Mesenchymal stem cell (in vitro differentiated cells and primary cell): ENCODE data around the gene SLC25A51.

Source experiments
- DNase-seq: peaks from one replicate; pipeline ENCODE4 v3.0.0-alpha.2; 2013
- H2AFZ ChIP-seq: one replicate; pipeline ENCODE4 v1.6.1; 2013; ENCODE audit warnings: low read depth, mild to moderate bottlenecking, control low read depth, inconsistent platforms, low read length, moderate library complexity
- H2AK5ac ChIP-seq: 2 replicates; pipeline ENCODE4 v1.6.1; 2013; ENCODE audit warnings: low read length, moderate library complexity, mild to moderate bottlenecking, inconsistent platforms; ENCODE audit not compliant: severe bottlenecking
- H2BK120ac ChIP-seq: one replicate; pipeline ENCODE4 v1.6.1; 2013; ENCODE audit warnings: low read depth, mild to moderate bottlenecking, inconsistent platforms, low read length, moderate library complexity
- H2BK12ac ChIP-seq, 2 experiments: one replicate each; pipeline ENCODE4 v1.6.1; 2013; ENCODE audit warnings: inconsistent platforms in 2 of 2, low read length in 2 of 2, mild to moderate bottlenecking in 2 of 2, moderate library complexity in 2 of 2, control low read depth in 1 of 2
- H2BK15ac ChIP-seq: one replicate; pipeline ENCODE4 v1.6.1; 2013; ENCODE audit warnings: mild to moderate bottlenecking, low read depth, inconsistent platforms; ENCODE audit not compliant: poor library complexity, severe bottlenecking
- H2BK5ac ChIP-seq: 2 replicates; pipeline ENCODE4 v1.6.1; 2013; ENCODE audit warnings: low read depth, mild to moderate bottlenecking, low read length, control low read depth, inconsistent platforms; ENCODE audit not compliant: poor library complexity, severe bottlenecking
- H3K14ac ChIP-seq, 2 experiments: one replicate each; pipeline ENCODE4 v1.6.1; 2013; ENCODE audit warnings: inconsistent platforms in 2 of 2, low read length in 2 of 2, control low read depth in 1 of 2, mild to moderate bottlenecking in 1 of 2, moderate library complexity in 1 of 2
- H3K18ac ChIP-seq, 2 experiments: one replicate each; pipeline ENCODE4 v1.6.1; 2013; ENCODE audit warnings: inconsistent platforms in 2 of 2, low read length in 2 of 2, control low read depth in 1 of 2, low read depth in 1 of 2, mild to moderate bottlenecking in 1 of 2
- H3K23ac ChIP-seq, 2 experiments: one replicate each; pipeline ENCODE4 v1.6.1; 2013; ENCODE audit warnings: inconsistent platforms in 2 of 2, low read length in 2 of 2, mild to moderate bottlenecking in 2 of 2, moderate library complexity in 2 of 2, control low read depth in 1 of 2
- H3K27ac ChIP-seq: 2 replicates; pipeline ENCODE4 v1.5.1; 2013; ENCODE audit warnings: mild to moderate bottlenecking, moderate library complexity, low read length, control low read depth, inconsistent platforms; ENCODE audit not compliant: poor library complexity, severe bottlenecking
- H3K27me3 ChIP-seq, 2 experiments: 2 replicates each; pipeline versions ENCODE4 v1.6.1 to v1.7.0; 2013; ENCODE audit warnings: low read length in 2 of 2, mild to moderate bottlenecking in 2 of 2, moderate library complexity in 2 of 2, control low read depth in 1 of 2, inconsistent platforms in 1 of 2; ENCODE audit not compliant: control insufficient read depth in 1 of 2, insufficient read depth in 1 of 2
- H3K36me3 ChIP-seq, 2 experiments: 2 replicates each; pipeline versions ENCODE4 v1.6.1 to v1.7.0; 2013; ENCODE audit warnings: low read length in 2 of 2, control low read depth in 1 of 2, inconsistent platforms in 1 of 2, low read depth in 1 of 2, mild to moderate bottlenecking in 1 of 2; ENCODE audit not compliant: insufficient read depth in 2 of 2, control insufficient read depth in 1 of 2
- H3K4ac ChIP-seq, 2 experiments: one replicate each; pipeline ENCODE4 v1.6.1; 2013; ENCODE audit warnings: inconsistent platforms in 2 of 2, low read length in 2 of 2, mild to moderate bottlenecking in 2 of 2, moderate library complexity in 2 of 2, control low read depth in 1 of 2, low read depth in 1 of 2
- H3K4me1 ChIP-seq: 2 replicates; pipeline ENCODE4 v1.6.1; 2013; ENCODE audit warnings: low read depth, low read length, control low read depth; ENCODE audit not compliant: control insufficient read depth, insufficient read depth
- H3K4me2 ChIP-seq: 2 replicates; pipeline ENCODE4 v1.6.1; 2013; ENCODE audit warnings: low read length, mild to moderate bottlenecking, inconsistent platforms; ENCODE audit not compliant: poor library complexity, severe bottlenecking
- H3K4me3 ChIP-seq, 2 experiments: 2 replicates each; pipeline versions ENCODE4 v1.5.1 to v1.7.0; 2013; ENCODE audit warnings: low read length in 2 of 2, mild to moderate bottlenecking in 2 of 2, control low read depth in 1 of 2, low read depth in 1 of 2; ENCODE audit not compliant: insufficient read depth in 1 of 2
- H3K79me1 ChIP-seq: replicated peaks from 2 replicates; pipeline ENCODE4 v1.6.1; 2013; ENCODE audit warnings: mild to moderate bottlenecking, control low read depth, low read length, inconsistent platforms; ENCODE audit not compliant: poor library complexity, severe bottlenecking
- H3K9ac ChIP-seq: 2 replicates; pipeline ENCODE4 v1.7.0; 2013; ENCODE audit warnings: mild to moderate bottlenecking, low read length, moderate library complexity
- H3K9me3 ChIP-seq: 2 replicates; pipeline ENCODE4 v1.7.0; 2013; ENCODE audit warnings: mild to moderate bottlenecking, low read length; ENCODE audit not compliant: control insufficient read depth
- H4K8ac ChIP-seq: one replicate; pipeline ENCODE4 v1.6.1; 2013; ENCODE audit warnings: inconsistent platforms, mild to moderate bottlenecking, low read length, moderate library complexity
- H4K91ac ChIP-seq: one replicate; pipeline ENCODE4 v1.6.1; 2013; ENCODE audit warnings: mild to moderate bottlenecking, low read length, inconsistent platforms
- WGBS: methylation state at CpG from one replicate; pipeline ENCODE4 v1.1.7; 2013; ENCODE audit warnings: mixed read lengths; 5-methylcytosine and 5-hydroxymethylcytosine counted together

Gene SLC25A51

GRCh38 chr9:37951671-37952449, 47.9 kb upstream of the SLC25A51 start:
- Histone ChIP-seq H3K4me1 (peaks cover 66% of the 10 kb centered on the region), H2BK120ac (no peak overlapping the region), H3K9me3 (no peaks in the 10 kb centered on the region), H3K23ac (no peak overlapping the region), H3K27me3 (no peaks in the 10 kb centered on the region), H3K27ac (peak overlapping the region; percentile 4), H4K91ac (no peak overlapping the region), H3K36me3 (peaks cover 50 to 85% of the 10 kb centered on the region in 2 experiments), H2AFZ (no peak overlapping the region), H3K18ac (peak overlapping the region in 1 of 2 experiments; percentile 4), H2BK12ac (peak overlapping the region in 1 of 2 experiments; percentile 27), H2BK15ac (no peak overlapping the region), H2BK5ac (no peak overlapping the region), H4K8ac (no peak overlapping the region), H3K4me3 (no peak overlapping the region), H2AK5ac (no peak overlapping the region), H3K79me1 (peaks cover 24% of the 10 kb centered on the region), H3K4ac (no peak overlapping the region), H3K9ac (peak overlapping the region; percentile 3), H3K4me2 (no peak overlapping the region), H3K14ac (no peak overlapping the region)
- no peak for DNase-seq
- WGBS: 91% methylated on average over 10 of the region's 12 CpGs

GRCh38 chr9:37950561-37950960, 46.6 kb upstream of the SLC25A51 start:
- Histone ChIP-seq H2BK120ac (no peak overlapping the region), H4K8ac (no peak overlapping the region)

GRCh38 chr9:37949576-37949975, 45.6 kb upstream of the SLC25A51 start:
- Histone ChIP-seq H3K36me3 (peaks cover 61 to 86% of the 10 kb centered on the region in 2 experiments), H3K9ac (no peak overlapping the region), H4K91ac (no peak overlapping the region), H2AK5ac (no peak overlapping the region), H3K9me3 (no peaks in the 10 kb centered on the region), H3K27ac (peak overlapping the region; percentile 35), H4K8ac (no peak overlapping the region), H2BK15ac (no peak overlapping the region), H3K23ac (no peak overlapping the region), H3K79me1 (peaks cover 30% of the 10 kb centered on the region), H3K14ac (no peak overlapping the region), H3K4me3 (no peak overlapping the region), H3K27me3 (no peaks in the 10 kb centered on the region), H3K4me2 (no peak overlapping the region), H3K18ac (no peak overlapping the region), H3K4me1 (peaks cover 70% of the 10 kb centered on the region), H2AFZ (no peak overlapping the region), H2BK12ac (no peak overlapping the region), H3K4ac (no peak overlapping the region), H2BK120ac (no peak overlapping the region), H2BK5ac (no peak overlapping the region)
- DNase-seq: no peak
- WGBS: 79% methylated on average over 8 of the region's 8 CpGs

More at GRCh38 chr9:37950561-37950960, 46.6 kb upstream of the SLC25A51 start:
- Histone ChIP-seq H3K36me3 (peaks cover 61 to 87% of the 10 kb centered on the region in 2 experiments), H3K9ac (no peak overlapping the region), H3K4me2 (no peak overlapping the region), H3K9me3 (no peaks in the 10 kb centered on the region), H3K79me1 (peaks cover 29% of the 10 kb centered on the region), H2BK12ac (no peak overlapping the region), H3K4me3 (no peak overlapping the region), H4K91ac (no peak overlapping the region), H2AFZ (no peak overlapping the region), H3K23ac (no peak overlapping the region), H2AK5ac (peak overlapping the region; percentile 1), H2BK15ac (no peak overlapping the region), H3K14ac (no peak overlapping the region), H3K27me3 (no peaks in the 10 kb centered on the region), H3K4ac (no peak overlapping the region), H2BK5ac (no peak overlapping the region), H3K18ac (peak overlapping the region in 1 of 2 experiments; percentile 41), H3K4me1 (peaks cover 67% of the 10 kb centered on the region), H3K27ac (peak overlapping the region; percentile 11)
- DNase-seq: no peak
- WGBS: 94% methylated on average over 12 of the region's 12 CpGs

GRCh38 chr9:37948417-37948980, 44.6 kb upstream of the SLC25A51 start:
- peak overlapping the region; percentile 34 for H4K91ac ChIP-seq
- H3K36me3 ChIP-seq: peaks cover 59 to 90% of the 10 kb centered on the region in 2 experiments
- no peak overlapping the region for H3K4me2 ChIP-seq
- no peaks in the 10 kb centered on the region for H3K27me3 ChIP-seq
- no peak for DNase-seq
- peak overlapping the region; percentile 12 for H4K8ac ChIP-seq
- H2AFZ ChIP-seq: no peak overlapping the region
- WGBS: 97% methylated on average over 20 of the region's 20 CpGs
- H3K79me1 ChIP-seq: peaks cover 30% of the 10 kb centered on the region
- H2AK5ac ChIP-seq: peak overlapping the region; percentile 5
- H3K4ac ChIP-seq: peak overlapping the region in 1 of 2 experiments; percentile 18
- H2BK120ac ChIP-seq: no peak overlapping the region
- no peaks in the 10 kb centered on the region for H3K9me3 ChIP-seq
- H3K14ac ChIP-seq: no peak overlapping the region
- H2BK5ac ChIP-seq: no peak overlapping the region
- peaks cover 71% of the 10 kb centered on the region for H3K4me1 ChIP-seq
- no peak overlapping the region for H2BK15ac ChIP-seq
- no peak overlapping the region for H2BK12ac ChIP-seq
- no peak overlapping the region for H3K9ac ChIP-seq
- H3K27ac ChIP-seq: no peak overlapping the region
- no peak overlapping the region for H3K4me3 ChIP-seq
- no peak overlapping the region for H3K18ac ChIP-seq
- no peak overlapping the region for H3K23ac ChIP-seq
